ENCODE measurements around the gene MTCL1.

The MTCL1 gene

DNA sequence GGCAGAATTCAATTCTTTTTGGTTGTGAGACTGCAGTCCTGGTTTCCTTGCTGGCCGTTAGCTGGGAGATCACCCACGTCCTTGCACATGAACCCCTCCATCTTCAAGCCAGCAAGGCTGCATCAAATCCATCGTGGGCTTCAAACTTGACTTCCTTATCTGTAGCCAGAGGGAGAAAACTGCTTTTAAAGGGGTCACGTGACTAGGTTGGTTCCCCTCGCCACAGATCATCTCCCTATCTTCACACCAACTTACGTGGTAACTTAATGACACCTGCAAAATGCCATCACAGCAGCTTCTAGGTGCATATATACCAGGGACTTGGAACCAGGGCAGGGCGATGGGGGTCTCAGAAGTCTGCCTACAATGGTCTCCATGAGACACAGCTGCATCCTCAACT, 169.5 kb downstream of the MTCL1 start:
- DNase-seq = no peak

DNA sequence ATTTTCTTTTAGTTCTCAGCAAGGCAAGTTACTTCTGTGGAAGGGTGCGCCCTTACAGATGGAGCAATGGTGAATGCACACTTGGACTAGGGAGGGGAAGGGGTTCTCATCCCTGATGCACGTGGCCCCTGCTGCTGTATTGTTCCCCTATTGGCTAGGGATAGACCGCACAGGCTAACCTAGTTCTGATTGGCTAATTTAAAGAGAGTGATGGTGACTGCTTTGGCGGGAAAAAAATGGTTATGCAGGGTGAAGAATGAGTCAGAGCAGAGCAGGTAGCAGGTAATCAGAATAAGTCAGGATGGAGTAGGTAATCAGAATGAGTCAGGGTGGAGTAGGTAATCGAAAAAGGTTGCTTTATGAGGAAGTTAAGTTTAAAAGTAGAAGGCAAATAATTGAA, 171.5 kb downstream of the MTCL1 start:
- no peak for DNase-seq

DNA sequence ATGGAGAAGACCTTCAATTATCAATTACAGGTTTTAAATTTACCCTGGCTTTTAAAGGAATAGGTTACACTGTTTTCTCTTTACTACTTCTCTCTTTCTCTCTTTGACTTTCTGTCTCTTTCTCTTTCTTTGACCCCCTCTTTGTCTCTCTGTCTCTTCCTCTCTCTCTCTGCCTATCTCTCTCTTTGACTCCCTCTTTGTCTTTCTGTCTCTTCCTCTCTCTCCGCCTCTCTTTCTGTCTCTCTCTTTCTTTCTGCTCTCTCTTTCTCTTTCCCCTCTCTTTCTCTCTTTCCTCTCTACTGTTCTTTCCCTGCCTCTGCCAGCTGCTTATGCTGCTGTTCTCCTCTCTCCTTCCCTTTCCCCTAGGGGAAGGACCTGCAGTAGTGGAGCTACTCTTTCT, 175.7 kb downstream of the MTCL1 start:
- DNase-seq = no peak
